HG02852 (cell line): ENCODE results near the gene PARL.
A peak's percentile ranks its signal among the peaks of the same experiment; 100 is the strongest.

Experiments
- ATAC-seq: cut with Tn5 transposase; IDR thresholded peaks from one replicate; pipeline ENCODE4 v1.9.1; 2021; ENCODE audit warnings: mild to moderate bottlenecking, moderate library complexity; ENCODE audit not compliant: unreplicated experiment

The PARL gene

GRCh38 chr3:183884427-183885296, at the start of gene PARL:
PARL (minus strand) TSS chr3:183884880; CDS start chr3:183884846, 34 bp downstream.
- peak; percentile 99 for ATAC-seq

- no peak for ATAC-seq
Observed at GRCh38 chr3:183933160-183933559, 48.5 kb upstream of the PARL start.

GRCh38 chr3:183931881-183932280, 47.2 kb upstream of the PARL start:
- ATAC-seq, result no peak

- ATAC-seq, result no peak
Observed at GRCh38 chr3:183930086-183930485, 45.4 kb upstream of the PARL start.

GRCh38 chr3:183927059-183927458, 42.4 kb upstream of the PARL start:
- no peak for ATAC-seq

GRCh38 chr3:183924956-183925355, 40.3 kb upstream of the PARL start:
- no peak for ATAC-seq

GRCh38 chr3:183924543-183924942, 39.9 kb upstream of the PARL start:
- no peak for ATAC-seq

GRCh38 chr3:183922421-183922820, 37.7 kb upstream of the PARL start:
- ATAC-seq, result no peak

GRCh38 chr3:183921096-183921495, 36.4 kb upstream of the PARL start:
- ATAC-seq, result no peak

- ATAC-seq, result no peak
Observed at GRCh38 chr3:183920416-183920815, 35.7 kb upstream of the PARL start.

GRCh38 chr3:183918178-183918577, 33.5 kb upstream of the PARL start:
- ATAC-seq, result no peak

GRCh38 chr3:183917776-183918175, 33.1 kb upstream of the PARL start:
- ATAC-seq, result no peak

GRCh38 chr3:183914856-183915255, 30.2 kb upstream of the PARL start:
- ATAC-seq, result no peak

GRCh38 chr3:183913580-183913920, 28.9 kb upstream of the PARL start:
- ATAC-seq, result no peak

GRCh38 chr3:183912895-183913579, 28.4 kb upstream of the PARL start:
- ATAC-seq, result no peak

- ATAC-seq, result no peak
Observed at GRCh38 chr3:183911763-183912506, 27.3 kb upstream of the PARL start.

GRCh38 chr3:183911087-183911486, 26.4 kb upstream of the PARL start:
- no peak for ATAC-seq

GRCh38 chr3:183909030-183909600, 24.4 kb upstream of the PARL start:
- no peak for ATAC-seq

GRCh38 chr3:183907911-183908331, 23.2 kb upstream of the PARL start:
- no peak for ATAC-seq

- ATAC-seq, result no peak
Observed at GRCh38 chr3:183907176-183907575, 22.5 kb upstream of the PARL start.

- no peak for ATAC-seq
Observed at GRCh38 chr3:183906234-183906921, 21.7 kb upstream of the PARL start.
